NOMO-1 (cell line): ENCODE data around the gene RASA3.
"Not testable (repeated sequence)": the region's sequence is repeated elsewhere in the genome, so short reads cannot be mapped to it uniquely, and the experiment has no call there.

Experiments used
- DNase-seq, 2 experiments: peaks; one replicate each; lab custom pipeline; 2025; ENCODE audit not compliant: unreplicated experiment in 2 of 2; lab: John Stamatoyannopoulos, UW

Gene RASA3

GRCh38 chr13:113995051-113995601 is 137.3 kb downstream of the RASA3 start:
- DNase-seq, result no peak

DNA sequence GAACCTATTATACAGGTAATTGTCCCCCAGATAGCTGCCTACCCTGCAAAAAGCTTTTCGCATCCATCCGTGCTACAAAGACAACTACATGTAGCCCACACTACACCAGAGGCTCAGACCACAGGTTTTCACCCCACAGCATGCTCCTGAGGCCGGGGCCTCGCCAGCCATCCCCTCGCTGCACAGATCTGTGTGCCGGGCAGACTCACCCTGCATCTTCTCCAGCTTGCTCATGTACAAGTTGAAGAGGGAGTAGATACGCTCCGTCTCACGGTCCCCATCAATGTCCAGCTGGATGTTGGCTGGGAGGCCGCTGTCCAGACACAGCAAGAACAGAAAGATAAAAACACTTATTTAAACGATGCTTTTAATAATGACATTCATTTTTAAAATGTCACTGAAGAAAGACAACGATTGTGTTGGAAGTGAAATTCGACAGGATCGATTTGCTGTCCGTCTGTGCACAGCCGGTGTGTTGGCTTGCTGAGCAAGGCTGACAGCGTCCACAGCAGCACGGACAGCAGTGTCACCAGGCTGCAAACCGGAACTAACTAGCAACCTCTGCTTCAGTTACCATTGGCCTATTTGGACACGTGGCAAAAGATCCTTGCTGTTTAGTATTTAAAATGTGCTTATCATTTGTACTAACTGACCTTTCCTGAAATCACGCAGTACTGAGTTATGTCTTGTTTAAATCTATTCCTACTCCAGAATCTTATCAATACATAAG is 140.0 kb downstream of the RASA3 start:
- DNase-seq, result no peak

DNA sequence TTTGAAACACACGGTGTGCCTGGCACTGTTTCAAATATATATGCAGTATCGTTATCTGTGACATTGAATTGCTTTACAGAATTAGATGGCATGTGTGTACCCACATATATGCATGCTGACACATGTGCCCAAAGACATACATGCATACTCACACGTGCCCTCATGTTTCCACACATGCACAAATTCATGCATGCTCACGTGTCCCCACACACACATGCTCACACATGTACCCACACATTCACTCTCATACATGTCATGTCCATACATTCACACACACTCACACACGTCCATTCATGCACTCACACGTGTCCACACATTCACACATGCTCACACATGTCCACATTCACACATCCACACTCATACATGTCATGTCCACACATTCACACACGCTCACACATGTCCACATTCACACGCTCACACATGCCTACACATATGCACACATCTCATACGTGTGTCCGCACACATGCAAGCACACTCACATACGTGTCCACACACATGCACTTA is 140.7 kb downstream of the RASA3 start:
- no peak for DNase-seq

DNA sequence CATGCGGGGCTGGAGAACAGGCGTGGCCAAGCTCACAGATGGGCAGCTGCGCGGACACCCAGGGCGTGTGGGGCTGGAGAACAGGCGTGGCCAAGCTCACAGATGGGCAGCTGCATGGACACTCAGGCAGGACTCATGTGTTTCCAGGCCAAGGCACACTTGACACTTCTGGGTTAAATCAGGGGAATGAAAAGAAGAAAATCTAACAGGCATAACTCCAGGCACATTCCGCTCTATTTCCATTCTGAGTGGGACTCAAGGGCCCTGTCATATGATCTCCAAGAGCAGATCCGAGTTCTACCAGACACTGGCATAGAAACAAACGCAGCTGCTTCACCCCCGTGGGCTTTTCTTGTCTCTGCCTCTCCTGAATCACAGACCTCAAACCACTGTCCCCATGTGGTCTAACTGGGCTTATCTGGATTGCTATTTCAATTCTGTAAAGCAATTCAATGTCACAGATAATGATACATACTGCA is 141.2 kb downstream of the RASA3 start:
- no peak for DNase-seq

DNA sequence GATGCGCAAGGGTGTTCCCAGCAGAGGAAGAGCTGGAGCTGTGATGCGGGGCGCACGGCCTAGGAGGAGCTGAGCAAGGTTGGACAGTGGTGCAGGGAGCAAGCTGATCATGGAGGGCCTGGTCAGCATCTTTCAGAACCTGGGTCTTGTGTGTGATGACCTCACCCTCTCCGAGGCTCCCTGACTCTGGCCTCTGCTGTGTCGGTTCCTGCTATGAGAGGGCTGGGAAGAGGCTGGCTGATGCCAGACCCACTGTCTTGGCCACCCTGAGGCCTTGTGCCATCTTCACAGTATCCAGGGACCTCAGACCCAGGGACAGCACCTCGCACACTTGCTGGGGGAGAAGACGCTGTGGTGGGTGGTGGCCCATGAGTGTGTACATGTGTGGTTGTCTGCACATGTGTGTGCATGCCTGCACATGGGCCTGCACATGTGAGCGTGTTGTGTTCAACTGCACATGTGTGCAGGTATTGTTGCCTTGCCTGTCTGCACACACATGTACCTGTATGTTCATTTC is 142.0 kb downstream of the RASA3 start:
- DNase-seq, result no peak

- DNase-seq, result no peak
Measured at GRCh38 chr13:113989585-113990300, 142.7 kb downstream of the RASA3 start.

DNA sequence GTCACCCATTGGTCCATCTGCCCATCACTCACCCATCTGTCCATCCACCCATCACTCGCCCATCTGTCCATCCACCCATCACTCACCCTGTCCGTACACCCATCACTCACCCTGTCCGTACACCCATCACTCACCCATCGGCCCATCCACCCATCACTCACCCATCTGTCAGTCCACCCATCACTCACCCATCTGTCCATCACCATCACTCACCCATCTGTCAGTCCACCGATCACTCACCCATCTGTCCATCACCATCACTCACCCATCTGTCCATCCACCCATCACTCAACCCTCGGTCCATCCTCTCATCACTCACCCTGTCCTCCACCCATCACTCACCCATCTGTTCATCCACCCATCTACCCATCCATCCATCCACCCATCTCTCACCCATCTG is 143.6 kb downstream of the RASA3 start:
- DNase-seq, result not testable (repeated sequence)

- DNase-seq, result no peak
Measured at GRCh38 chr13:113982296-113982661, 150.1 kb downstream of the RASA3 start.

- no peak for DNase-seq
Measured at GRCh38 chr13:113981611-113982295, 150.7 kb downstream of the RASA3 start.

DNA sequence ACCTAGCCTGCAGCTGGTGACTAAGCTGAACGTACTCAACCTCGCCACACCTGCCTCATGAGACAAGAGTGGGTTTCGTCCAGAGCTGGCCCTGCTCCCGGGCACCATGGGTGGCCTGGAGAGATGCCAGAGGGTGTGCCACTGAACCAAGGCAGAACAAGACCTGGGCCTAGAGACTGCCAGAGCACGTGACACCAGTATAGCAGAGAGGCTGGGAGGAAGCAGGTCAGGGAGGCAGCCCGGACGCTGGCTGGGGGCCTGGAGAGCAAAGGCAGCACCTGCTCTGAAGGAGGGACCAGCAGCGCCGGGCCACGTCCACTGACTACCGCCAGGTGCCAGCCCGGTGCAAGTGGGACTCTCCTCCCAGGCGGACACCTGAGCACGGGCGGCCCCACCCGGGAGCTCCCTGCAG is 151.2 kb downstream of the RASA3 start:
- DNase-seq, result no peak

DNA sequence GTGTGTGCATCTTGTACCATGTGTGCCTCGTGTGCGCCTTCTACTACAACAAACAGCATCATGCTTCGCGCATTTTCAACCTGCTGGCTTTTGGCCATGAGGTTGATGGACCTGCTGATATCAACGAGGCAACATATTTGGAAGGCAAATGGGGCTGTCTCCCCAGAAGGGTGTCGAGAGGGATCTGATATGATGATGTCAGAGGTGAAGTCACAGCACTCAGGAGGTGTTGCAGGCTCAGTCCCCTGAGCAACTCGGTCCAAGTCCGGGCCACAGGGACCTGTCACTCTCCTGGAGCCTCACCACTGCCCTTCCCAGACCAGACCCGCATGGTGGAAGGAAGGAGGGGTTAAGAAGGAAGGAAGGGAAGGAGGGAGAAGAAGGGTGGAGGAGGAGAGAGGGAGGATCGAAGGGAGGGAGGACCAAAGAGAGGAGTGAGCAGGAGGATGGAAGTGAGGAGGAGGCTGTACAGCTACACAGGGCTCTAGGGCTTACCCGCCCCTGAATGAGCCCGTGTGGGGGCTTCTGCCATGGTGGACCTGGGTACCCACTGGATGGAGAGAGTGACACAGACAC is 151.8 kb downstream of the RASA3 start:
- DNase-seq, result no peak

DNA sequence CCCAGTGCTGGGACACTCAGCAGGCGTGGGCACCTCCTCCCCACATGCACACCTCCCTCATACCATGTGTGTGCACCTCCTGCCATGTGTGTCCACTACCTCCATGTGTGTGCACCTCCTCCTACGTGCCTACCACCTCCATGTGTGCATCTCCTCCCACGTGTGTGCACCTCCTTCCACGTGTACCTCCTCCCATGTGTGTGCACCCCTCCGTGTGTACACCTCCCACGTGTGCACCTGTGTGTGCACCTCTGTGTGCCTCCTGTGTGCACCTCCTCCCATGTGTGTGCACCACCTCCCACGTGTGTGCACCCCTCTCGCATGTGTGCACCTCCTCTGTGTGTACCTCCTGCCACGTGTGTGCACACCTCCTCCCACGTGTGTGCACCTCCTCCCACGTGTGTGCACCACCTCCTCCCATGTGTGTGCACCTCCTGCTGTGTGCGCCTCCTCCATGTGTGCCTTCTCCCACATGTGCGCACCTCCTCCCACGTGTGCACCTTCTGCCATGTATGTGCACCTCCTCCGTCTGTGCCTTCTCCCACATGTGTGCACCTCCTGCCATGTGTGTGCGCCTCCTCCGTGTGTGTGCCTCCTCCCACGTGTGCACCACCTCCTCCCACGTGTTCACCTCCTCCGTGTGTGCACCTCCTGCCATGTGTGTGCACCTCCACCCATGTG is 152.5 kb downstream of the RASA3 start:
- no peak for DNase-seq

DNA sequence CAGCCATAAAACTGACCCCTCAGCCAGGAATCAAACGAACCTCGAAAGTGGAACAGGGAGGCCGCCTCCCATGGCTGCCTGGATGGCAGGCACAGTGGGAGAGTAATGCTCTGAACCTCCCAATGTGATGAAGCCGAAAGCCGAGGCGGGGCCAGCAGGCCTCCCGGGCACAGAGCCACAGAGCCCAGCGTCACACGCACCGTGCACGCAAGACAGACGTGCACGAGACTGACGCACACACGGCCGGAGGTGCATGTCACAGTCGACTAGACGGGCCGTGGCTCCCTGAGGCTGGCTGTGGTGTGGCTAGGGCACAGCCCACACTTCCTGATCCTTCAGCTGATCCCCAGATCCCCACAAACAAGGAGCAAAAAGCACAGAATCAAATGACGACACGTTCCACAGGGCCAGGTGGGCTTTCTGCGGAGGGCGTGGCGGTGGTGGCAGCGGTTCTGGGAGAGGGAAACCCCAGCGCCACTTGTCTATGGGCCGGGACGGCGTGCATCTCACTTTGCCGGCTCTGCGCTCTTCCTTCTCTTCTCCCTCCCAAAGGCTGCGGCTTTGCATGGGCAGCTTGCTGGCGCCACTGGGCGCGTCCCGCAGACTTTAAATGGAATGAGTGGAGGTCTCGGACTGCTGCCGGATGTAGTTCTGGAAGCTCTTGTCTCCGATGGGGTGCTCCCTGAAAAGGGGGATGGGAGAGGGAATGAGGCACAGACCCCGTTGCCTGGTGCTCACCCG is 153.5 kb downstream of the RASA3 start:
- no peak for DNase-seq

DNA sequence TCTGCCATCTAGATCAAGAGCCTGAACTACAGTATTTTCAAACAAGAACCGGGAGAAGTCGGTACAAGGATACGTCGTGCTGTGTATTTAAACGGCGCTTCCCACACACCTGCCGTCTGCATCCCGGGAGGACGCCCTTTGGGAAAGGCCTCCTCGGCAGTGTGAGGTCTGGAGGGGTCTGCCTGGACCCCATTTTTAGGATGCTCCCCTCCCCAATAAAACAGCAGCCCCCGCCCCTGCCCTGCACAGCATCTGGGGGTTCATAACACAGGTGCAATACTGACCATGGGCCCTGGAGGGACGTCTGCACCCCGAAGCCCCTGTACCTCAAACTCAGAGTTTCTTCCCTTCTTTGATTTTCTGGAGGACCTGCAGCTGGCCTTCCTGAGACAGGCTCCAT is 154.4 kb downstream of the RASA3 start:
- DNase-seq, result no peak

GRCh38 chr13:113976711-113977684 is 155.4 kb downstream of the RASA3 start:
- DNase-seq, result no peak

GRCh38 chr13:113975416-113975815 is 157.0 kb downstream of the RASA3 start:
- no peak for DNase-seq

DNA sequence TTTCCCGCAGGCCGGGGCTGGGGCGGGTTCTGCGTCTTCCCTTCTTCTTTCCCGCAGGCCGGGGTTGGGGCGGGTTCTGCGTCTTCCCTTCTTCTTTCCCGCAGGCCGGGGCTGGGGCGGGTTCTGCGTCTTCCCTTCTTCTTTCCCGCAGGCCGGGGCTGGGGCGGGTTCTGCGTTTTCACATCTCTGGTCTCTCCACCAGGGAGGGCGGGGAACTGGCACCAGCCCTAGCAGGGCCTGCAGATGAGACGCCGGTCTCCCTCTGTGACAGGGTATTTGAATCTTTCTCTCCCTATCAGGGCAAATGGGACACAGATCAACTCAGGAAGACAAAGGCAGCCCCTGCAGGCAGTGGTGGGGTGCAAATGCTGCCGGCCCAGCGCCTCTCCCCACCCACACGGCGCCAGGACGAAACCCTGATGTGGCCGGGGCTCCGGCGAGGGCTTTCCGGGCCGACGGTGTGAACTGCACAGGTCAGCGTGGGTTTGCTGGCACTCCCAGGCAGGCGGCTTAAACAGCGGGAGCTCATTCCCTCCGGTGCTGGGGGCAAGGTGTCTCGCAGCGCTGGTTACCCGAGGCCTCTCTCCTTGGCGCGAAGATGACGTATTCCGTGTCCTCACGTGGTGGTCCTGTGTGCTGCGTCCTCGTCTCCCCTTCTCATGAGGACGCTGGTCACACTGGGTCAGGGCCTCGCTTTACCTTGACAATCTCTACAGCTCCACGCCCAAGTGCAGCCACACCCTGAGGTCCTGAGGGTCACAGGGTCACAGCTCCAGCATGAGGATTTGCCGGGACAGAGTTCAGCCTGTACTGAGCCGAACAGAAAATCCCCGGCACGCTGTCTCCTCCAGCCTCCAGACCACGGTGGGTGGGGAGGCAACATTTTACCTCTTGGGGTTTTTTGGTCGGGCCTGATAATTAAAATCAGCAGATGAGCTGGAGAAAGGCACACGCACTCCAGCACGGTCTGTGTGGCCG is 157.8 kb downstream of the RASA3 start:
- no peak for DNase-seq
